GM18507 (cell line): ENCODE results near the gene FDXR.
"Not testable (repeated sequence)": the region's sequence is repeated elsewhere in the genome, so short reads cannot be mapped to it uniquely, and the experiment has no call there.

ENCODE experiments used
- DNase-seq: peaks from one replicate; pipeline ENCODE4 v3.0.0; 2011; ENCODE audit warnings: low read depth; ENCODE audit not compliant: insufficient read length; ENCODE audit errors: extremely low spot score
- FAIRE-seq: peaks from 2 replicates; lab custom pipeline; 2011; peaks lifted over from hg19 to GRCh38; lab: Jason Lieb, UNC

The FDXR gene

GRCh38 chr17:74872313-74873036 is at the start of gene FDXR:
Gene FDXR, minus strand, starts transcription at chr17:74872994. Its CDS starts 50 bp downstream, at chr17:74872944.
- FAIRE-seq (no peak), DNase-seq (no peak)

DNA sequence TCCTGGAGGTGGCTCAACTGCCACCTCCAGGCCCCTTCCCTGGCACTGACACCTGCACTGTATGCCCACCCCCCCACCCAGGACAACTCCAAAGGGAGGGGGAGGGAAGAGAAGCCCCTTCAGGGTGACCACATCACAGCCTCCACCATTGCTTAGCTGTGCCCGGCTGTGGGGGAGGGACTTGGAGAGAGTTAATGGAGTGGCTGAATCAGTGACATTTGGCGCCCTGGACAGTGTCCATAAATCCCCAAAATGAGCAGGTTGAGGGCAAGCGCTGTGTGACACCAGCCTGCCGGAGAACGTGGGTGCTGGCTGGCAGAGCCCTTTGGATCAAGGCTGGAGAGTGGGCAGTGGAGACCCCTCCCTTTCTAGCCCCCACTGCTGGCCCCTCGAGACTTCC is 49.4 kb upstream of the FDXR start:
- no peak for DNase-seq
- no peak for FAIRE-seq

- DNase-seq: no peak
- no peak for FAIRE-seq
Measured at GRCh38 chr17:74921769-74922168, 49.0 kb upstream of the FDXR start.

DNA sequence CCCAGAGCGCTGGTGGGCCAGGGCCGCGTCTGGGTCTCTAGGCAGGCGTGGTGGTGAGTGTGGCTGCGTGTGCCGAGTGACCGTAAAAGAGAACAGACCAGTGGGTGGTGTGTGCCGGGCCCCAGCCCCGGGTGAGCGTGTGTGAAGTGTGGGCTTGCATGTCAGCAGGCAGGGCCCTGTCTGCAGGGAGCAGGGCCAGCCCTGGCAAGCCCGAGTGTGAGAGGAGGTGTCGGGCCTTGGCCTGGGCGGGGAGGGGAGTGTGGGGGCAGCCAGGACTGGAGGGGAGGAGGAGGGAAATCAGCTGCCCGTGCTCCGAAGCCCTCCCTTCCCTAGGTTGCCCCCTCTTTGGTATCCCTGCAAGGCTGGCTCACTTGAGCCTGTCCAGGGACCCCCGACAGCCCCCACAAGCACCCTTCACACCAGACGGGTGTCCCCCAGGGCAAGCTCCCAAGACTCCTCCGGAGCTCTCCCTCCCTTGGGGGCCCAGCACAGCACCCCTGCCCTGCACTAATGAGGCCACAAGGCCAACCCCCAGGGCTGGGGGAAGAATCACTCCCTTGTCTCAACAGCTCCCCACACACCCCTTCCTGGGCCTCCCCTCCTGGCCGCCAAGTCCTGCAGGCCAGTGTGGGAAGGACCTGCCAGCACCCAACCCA is 48.4 kb upstream of the FDXR start:
- FAIRE-seq (no peak), DNase-seq (no peak)

DNA sequence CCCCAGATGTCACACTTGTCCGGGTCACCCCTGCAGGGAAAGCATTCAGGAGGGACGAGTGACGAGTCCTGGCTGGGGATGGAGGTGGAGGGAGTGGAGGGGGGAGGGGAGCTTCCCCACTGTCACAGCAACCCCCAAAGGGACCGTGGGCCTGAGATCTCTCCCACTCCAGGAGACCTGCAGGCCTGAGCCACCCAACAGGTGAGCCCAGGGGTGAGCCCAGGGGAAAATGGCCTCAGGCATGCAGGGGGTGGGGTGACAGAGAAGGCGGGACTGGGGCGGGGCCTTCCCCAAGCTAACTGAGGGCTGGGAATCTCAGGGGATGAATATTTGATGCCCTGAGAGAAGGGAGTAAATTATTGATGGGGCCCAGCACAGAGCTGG is 47.8 kb upstream of the FDXR start:
- FAIRE-seq (no peak), DNase-seq (no peak)

- DNase-seq (no peak), FAIRE-seq (no peak)
Measured at GRCh38 chr17:74920306-74920620, 47.5 kb upstream of the FDXR start.

DNA sequence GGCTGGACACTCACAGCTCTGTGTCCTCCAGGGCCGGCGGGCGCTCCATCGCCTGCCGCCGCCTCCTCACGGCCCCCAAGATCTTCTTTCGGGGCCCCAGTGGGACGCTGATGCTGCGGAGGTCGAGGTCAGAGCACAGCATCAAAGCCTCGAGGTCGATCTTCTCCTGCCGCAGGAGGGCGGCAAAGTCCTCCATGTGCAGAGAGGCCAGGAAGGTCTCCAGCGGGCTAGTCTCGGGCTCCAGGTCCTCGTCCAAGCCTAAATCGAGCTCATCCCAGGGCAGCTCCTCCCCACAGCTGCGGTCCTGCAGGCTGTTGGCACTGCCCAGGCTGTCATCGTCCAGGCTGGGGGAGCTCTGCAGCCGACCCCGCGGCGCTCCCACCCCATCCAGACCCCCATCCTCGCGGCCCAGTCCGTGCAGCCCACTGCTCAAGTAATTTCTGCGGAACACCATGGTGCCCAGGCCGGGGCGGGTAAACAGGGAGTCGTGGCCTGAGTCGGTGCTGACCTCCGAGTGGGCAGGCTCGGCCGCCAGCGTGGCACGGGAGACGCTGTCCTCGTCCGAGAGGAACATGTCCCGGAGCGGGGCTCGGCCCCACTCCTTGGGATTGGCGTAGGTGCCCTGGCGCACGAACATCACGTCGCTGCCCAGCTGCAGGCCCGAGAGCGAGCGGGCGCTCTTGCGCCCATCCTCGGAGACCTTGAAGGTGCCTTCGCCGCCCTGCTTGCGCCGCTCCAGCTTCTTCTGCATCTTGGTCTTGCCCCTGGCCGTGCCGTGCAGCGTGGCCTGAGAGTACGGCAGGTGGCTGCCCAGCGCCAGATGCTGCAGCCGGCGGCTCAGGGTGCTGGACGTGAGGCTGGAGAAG is 46.9 kb upstream of the FDXR start:
- DNase-seq (no peak), FAIRE-seq (no peak)

GRCh38 chr17:74918906-74919305 is 46.1 kb upstream of the FDXR start:
- FAIRE-seq: no peak
- no peak for DNase-seq

- DNase-seq: no peak
- FAIRE-seq: no peak
Measured at GRCh38 chr17:74917430-74917829, 44.6 kb upstream of the FDXR start.

DNA sequence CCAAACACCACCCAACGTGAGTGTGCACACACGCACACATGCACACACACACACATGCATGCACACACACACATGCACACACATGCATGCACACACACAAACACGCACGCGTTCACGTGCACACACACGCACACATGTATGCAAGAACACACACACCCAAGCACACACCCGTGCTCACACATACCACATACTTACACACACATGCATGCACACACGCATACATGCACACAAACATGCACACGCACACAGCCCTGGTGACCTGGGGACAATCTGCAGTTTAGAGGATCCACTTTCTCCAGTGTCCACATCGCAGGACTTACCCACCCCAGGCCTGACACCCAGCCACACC is 44.0 kb upstream of the FDXR start:
- no peak for FAIRE-seq
- no peak for DNase-seq

DNA sequence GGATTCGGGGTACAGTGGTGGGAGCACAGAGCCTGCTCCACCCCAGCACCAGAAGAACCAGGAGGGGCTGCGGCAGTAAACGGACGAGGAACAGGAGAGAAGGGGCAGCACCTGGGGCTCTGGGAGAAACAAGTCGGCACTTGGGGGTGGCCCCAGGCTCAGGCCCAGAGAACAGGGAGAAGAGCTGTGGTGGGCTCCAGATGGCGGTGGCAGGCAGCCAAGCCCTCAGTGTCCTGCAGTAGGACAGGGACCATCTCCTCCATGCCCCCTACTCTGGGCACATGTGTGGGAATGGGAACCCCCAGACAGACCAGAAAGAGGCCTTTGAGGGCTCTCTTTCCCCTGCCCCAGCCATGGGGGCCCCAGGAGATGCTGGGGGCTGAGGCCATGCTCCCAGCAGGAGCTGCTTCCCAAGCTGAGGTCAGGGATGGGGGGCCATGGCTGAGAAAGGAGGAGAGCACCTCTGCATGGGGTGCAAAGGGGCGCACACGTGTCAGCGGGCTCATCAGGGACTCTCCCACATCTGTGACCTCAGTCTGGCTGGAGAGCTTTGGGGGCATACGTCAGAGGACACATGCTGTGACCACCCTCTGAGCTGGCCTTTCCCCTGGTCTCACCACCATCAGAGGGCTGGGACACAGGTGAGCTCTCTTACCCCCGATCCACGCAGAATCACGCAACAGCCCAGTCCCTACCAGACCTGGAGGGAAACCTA is 43.5 kb upstream of the FDXR start:
- FAIRE-seq (no peak), DNase-seq (no peak)

DNA sequence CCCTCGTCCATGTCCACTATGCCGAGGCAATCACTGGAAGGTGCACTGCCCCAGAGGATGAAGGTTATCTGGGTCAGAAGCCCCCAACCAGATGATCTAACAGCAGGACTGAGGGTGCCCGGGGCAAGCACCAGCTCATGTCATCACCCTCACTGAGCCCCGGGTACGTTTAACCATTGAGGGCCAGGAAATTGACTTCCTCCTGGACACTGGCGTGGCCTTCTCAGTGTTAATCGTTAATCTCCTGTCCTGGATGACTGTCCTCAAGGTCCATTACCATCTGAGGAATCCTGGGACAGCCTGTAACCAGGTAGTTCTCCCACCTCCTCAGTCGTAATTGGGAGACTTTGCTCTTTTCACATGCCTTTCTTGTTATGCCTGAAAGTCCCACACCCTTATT is 38.6 kb upstream of the FDXR start:
- not testable (repeated sequence) for FAIRE-seq, DNase-seq

DNA sequence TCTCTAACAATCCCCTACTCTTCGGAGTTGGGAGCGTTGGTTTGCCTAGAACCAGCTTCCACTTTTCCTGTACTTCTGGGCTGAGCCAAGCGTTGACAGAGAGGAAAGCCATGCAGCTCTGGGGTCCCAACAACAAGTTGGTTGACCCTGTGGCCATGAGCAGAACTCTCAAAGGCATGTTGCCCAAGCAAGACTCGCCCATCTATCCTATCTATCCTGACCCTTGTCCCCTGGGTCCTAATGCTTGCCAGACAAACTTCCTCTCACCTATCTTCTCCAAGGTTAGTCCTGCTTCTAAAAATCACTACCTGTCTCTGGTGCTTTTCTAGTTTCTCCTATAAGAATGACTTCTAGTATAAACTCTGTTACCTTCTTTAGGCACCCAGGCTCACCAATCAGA is 36.3 kb upstream of the FDXR start:
- DNase-seq, FAIRE-seq: not testable (repeated sequence)

DNA sequence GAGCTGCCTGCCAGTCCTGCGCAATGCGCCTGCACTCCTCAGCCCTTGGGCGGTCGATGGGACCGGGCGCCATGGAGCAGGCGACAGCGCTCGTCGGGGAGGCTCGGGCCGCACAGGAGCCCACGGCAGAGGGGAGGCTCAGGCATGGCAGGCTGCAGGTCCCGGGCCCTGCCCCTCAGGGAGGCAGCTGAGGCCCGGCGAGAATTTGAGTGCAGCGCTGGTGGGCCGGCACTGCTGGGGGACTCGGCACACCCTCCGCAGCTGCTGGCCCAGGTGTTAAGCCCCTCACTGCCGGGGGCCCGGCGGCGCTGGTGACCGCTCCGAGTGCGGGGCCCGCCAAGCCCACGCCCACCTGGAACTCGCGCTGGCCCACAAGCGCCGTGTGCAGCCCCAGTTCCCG is 34.2 kb upstream of the FDXR start:
- no peak for FAIRE-seq
- DNase-seq: no peak

- not testable (repeated sequence) for FAIRE-seq, DNase-seq
Measured at GRCh38 chr17:74906214-74906793, 33.5 kb upstream of the FDXR start.

DNA sequence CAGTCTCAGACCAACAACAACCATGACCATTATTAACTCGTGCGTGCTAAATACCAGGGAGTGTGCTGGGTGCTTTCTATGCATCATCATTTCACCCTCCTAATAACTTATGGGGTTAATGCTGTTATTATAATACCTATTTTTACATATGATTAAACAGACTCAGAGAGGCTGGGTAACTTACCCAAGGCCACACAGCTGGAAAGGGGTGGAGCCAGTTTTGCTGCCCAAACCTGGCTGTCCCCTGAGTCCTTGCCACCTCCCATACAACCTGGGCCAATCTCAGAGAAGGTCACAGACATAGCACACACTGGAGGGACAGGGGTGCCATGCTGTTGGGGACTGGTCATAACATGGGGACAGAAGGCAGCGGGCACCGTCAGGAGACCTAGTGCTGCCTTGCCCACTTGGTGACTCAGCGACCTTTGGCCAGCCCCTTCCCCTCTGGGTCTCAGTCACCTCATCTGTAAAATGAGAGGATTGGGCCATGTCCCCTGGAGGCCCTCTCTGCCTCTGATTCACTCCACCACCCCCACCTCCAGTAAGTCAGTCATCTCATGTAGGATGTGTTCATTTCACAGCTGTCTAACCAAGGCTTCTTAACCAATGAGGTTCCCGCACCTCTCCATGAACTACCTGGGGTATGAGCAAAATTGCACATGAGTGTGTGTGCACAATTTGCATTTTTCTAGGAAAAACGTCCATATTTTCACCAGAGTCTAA is 32.1 kb upstream of the FDXR start:
- no peak for FAIRE-seq
- DNase-seq: no peak

DNA sequence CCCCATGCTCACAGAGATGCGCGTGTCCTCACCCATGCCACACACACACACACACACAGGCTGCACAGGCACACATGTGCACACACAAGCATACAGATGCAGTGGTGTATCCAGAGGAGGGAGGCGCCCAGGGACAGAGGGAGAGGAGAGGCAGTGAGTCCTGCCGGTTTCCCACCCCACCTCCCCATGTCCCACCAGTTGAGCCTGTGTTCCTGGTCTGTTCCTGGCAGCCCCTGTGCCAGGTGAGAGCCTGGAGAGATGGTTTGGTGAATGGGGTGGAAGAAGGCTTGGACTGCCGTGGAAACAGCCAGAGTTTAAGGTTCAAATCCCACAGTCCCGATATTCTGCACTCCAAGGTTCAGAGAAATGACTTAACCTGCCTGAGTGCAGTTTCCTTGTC is 30.9 kb upstream of the FDXR start:
- no peak for FAIRE-seq
- DNase-seq: no peak

DNA sequence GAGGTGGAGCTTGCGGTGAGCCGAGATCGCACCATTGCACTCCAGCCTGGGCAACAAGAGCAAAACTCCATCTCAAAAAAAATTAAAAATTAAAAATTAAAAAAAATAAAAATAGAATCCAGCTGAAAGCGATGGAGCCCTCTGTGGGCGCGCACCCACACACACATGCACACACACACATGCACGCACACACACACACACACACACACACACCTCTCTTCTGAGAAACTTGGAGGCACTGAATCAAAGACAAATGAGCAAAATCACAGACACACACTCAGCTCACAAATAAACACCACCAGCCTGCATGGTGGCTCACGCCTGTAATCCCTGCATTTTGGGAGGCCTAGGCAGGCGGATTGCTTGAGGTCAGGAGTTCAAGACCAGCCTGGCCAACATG is 30.2 kb upstream of the FDXR start:
- FAIRE-seq (no peak), DNase-seq (no peak)
